SH-SY5Y (cell line): Measurements from ENCODE around the gene PRSS35.

Experiments
- GATA2 ChIP-seq: IDR thresholded peaks from 2 replicates; pipeline ENCODE4 v1.6.1; 2011; ENCODE audit warnings: mild to moderate bottlenecking, low read depth, low read length
- GATA3 ChIP-seq: IDR thresholded peaks from 2 replicates; pipeline ENCODE4 v1.6.1; 2011; ENCODE audit warnings: low read depth, mild to moderate bottlenecking, low read length, moderate library complexity

Gene PRSS35

DNA sequence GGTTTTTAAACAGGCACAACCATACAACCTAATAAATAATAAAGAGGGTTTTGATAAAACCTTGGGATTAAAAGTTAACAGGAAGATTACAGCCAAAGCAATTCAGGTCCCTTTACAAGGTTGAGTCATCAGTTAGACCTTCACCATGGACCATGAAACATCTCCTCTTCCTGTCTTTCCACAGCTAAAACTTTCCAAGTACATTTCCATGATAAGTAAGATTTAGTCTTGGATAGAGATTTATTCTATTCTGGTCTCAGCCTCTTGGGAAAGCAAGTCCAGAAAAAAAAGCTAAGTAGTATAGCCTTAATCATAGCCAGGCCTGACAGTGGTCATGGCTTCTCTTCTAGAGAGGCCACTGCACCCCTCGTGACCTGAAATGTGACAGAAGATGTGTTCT is 2.9 kb upstream of the PRSS35 start:
- TF ChIP-seq GATA2 (no peak), GATA3 (no peak)

DNA sequence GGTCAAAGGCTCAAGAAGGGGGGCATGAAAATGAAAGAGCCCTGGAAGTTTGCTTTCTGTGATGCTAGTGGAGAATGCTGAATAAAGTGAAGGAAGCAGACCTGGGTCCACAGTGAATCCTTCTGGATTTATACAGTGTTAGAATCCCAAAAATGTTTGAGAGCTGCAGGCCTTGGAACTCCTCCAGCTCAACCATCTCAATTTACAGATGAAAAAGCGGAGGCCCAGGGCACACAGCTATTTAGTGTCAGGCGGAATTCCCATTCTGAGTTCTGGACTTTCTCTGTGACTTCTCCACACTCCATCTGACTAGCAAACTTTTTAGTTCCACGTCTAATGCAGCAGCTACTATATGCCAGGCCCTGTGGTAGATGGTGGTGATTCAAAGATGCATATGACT is 1.5 kb upstream of the PRSS35 start:
- TF ChIP-seq GATA2 = no peak
- TF ChIP-seq GATA3 = no peak

DNA sequence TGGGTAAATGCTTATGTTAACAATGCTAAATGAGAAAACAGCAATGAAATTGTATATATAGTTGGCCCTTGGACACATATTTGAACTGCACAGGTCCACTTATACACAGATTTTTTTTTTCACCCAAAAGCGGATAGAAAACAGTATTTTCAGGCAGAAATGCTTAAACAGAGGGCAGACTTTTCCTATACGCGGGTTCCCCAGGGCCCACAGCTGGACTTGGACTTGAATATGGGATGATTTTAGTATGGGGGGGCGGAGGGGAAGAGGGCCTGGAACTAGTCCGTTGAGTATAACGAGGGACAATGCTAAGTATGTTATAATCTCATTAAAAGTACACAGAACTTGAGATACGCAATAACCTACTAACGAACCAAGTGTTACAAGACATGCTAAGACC is 1.1 kb upstream of the PRSS35 start:
- TF ChIP-seq GATA2 (no peak), GATA3 (no peak)

- TF ChIP-seq GATA3 (no peak), GATA2 (no peak)
These were observed 2.1 kb downstream of the PRSS35 start for GRCh38 chr6:83514466-83514865.

DNA sequence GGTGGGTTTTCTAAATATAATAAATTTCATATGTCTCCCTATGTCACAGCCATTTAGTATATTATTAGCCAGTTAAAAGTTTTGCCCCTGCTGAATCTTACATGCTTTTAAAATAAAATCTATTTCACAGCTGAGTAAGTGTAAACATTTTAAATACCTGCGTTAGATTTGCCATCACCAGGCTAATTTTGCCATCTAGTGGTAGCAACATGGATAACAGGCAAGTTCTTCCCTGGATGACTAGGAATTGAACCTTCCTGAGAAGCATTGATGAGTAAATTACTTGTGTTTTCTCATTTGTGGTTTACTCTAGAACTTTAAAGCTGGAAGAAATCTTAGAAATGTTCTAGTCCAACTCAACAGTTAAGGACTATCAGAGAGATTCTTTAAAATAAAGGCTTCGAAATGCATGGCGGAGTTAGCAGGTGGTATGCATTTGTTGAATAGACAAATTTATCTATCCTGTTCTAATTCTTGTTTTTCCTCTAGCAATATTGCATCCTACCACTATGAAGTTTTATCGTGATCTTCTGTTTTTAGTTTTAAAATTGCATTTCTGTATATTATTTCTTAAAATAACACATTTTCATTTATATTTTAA is 2.6 kb downstream of the PRSS35 start:
- TF ChIP-seq GATA3 (no peak), GATA2 (no peak)

DNA sequence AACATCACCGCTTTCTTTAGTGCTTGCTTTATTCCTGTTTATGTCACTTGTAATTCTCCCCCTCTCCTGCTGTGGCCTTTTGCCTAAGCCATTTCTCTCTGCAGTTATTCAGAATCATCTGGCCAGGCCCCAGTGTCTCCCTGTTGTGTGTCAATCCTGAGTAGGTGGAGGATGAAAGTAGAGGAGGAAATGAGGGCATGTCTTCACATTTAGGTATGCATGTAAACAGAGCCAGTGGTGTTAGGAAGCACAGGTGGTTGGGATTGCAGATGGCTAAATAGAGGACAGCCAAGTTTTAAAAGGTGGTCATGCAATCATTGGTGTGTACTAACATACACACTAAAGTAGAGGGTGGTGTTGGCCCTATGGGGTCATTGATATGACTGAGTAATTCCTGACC is 5.2 kb downstream of the PRSS35 start:
- no peak for TF ChIP-seq GATA2
- TF ChIP-seq GATA3 = no peak

- TF ChIP-seq GATA2 (no peak), GATA3 (no peak)
These were observed 6.6 kb downstream of the PRSS35 start for GRCh38 chr6:83518816-83519480.

GRCh38 chr6:83536034-83536646 is 23.8 kb downstream of the PRSS35 start:
- TF ChIP-seq GATA3 = no peak
- TF ChIP-seq GATA2 = no peak

- TF ChIP-seq GATA2 (no peak), GATA3 (no peak)
These were observed 24.6 kb downstream of the PRSS35 start for GRCh38 chr6:83536647-83537589.

DNA sequence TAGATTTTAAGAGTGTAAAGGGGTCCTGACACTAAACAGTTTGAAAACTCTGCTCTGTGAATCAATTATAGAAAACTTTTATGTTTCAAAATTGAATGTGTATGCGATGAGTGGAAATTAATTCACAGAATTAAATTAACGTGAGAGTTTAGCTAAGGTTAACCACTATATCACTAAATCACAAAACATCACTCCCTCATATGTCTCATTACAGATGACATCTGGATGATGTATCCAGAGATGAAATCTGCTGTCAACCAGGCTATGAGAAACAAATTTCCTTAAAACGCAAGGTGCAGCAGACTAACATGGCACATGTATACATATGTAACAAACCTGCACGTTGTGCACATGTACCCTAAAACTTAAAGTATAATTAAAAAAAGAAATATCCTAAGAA is 27.3 kb downstream of the PRSS35 start:
- TF ChIP-seq GATA3 (peak; percentile 52; the same call in 1 of the 2 replicates), GATA2 (no peak; the same call in 1 of the 2 replicates)

DNA sequence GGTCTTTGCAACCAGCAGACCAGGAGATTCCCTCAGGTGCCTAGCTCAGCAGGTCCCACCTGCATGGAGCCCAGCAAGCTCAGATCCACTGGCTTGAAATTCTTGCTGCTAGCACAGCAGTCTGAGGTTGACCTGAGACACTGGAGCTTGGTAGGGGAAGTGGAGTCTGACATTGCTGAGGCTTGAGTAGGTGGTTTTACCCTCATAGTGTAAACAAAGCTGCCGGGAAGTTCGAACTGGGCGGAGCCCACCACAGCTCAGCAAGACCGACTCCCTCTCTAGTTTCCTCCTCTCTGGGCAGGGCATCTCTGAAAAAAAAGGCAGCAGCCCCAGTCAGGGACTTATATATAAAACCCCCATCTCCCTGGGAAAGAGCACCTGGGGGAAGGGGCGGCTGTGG is 34.3 kb downstream of the PRSS35 start:
- no peak for TF ChIP-seq GATA3
- no peak for TF ChIP-seq GATA2

GRCh38 chr6:83556871-83557270 is 44.5 kb downstream of the PRSS35 start:
- no peak for TF ChIP-seq GATA3
- no peak for TF ChIP-seq GATA2

DNA sequence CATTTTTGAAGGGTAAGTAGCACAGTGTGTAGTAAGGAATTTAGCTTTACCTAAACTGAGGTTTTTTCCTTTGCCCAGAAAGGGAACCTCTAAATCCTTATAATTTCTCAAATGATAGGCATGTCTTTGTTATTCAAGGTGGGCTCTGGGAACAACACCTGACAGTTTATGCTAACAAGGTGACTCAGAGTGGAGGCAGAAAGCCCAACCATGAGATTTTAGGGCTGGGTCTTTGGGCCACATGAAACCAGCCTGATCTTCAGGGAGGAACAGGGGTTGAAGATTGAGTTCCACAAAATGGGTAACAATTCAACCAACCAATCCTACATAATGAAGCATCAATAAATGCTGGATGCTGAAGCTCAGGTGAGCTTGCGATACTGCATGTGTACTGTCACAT is 46.6 kb downstream of the PRSS35 start:
- TF ChIP-seq GATA2 (no peak), GATA3 (no peak)

DNA sequence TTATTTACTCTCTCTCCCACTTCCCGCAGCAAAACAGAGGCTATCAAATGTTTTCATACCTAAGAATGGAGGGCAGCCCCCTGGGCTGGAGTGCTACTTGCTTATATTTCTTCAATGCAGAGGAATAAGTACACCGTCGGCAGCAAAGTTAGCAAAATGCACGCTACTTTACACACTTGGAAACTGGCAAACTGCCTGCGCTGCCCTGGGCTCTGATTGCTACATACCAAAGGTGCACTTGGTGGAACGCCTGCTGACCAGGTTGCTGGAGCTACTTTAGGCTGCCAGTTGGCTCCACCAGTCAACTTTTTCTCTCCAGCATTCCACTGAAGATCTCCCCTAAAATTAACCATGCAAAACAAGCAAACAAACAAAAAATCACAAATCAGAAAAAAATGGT is 62.4 kb downstream of the PRSS35 start:
- TF ChIP-seq GATA3 = no peak
- TF ChIP-seq GATA2 = no peak
